Putamen (tissue), 1 donor: ENCODE data around the gene PHC3.
"Not testable (repeated sequence)": the region's sequence is repeated elsewhere in the genome, so short reads cannot be mapped to it uniquely, and the experiment has no call there.

Source experiments
- DNase-seq: peaks from one replicate; pipeline ENCODE4 v3.0.0-alpha.2; 2016; ENCODE audit warnings: low spot score

PHC3 gene

DNA sequence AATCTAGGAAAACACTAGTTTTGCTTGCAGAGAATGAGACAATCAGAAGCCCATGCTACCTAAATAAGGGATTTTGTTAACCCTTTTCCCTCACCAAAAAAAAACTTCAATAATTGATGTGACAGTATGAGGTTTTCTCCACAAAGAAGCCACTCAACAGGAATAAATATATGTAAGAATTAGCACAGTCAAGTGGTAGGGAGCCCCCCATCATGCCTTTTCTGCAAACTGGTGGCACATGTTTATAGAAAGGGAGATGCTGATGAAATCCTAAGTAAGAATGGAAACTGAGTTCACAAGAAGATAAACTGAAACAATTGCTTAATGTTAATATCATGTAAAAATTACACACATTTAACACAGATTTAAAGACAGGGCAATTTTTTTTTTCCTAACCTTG is 51.0 kb downstream of the PHC3 start:
- no peak for DNase-seq

DNA sequence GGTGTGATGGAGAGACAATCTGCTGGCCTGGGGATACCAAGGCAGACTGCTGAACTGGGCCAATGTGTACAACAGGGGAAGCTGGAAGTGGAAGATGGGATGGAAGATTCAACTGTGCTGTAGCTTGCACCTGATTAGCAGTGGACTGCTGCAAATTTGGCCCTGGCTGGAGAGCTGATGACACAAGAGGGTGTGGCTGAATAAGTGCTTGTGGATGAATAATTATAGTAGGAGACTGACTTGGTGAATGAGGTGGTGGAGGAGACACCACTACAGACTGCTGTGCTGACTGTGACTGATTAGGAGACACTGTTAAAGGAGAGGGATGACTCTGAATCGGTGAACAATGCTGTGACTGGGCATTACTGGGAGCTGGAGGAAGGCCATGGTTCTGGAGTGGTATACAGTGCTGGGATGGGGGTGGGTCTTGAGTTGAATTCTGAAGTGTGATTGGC is 52.5 kb downstream of the PHC3 start:
- DNase-seq, result no peak

DNA sequence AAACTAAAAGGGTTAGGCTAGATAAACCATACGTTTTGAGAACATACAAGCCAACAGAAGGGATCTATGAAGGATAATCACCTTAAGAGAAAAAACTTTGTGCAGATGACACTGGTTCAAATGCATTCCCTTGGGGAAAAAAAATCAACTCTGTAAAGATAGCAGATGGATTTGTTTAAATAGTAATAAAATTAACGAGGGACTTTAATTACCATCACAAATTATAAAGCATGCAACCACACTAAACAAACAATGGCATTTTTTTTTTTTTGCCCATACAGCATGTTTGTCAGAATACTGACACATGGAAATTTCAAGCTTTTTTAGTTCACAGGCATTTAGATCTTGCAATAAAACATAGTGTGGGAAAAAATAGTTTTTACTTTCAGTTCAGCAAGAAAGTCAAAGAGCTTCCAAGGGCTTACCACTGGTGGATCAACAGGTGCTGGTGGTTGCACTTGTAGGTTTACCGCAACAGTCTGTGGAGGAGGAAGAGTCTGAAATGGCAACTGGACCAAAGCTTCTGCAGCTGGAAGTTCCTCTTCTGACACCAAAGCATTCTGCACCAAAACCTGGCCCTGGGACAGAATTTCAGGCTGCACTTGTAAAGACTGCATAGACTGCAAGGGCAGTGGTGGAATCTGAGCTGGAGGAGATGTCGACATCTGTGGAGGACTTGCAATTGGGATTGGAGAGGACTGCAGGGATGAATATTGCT is 53.1 kb downstream of the PHC3 start:
- DNase-seq, result no peak

DNA sequence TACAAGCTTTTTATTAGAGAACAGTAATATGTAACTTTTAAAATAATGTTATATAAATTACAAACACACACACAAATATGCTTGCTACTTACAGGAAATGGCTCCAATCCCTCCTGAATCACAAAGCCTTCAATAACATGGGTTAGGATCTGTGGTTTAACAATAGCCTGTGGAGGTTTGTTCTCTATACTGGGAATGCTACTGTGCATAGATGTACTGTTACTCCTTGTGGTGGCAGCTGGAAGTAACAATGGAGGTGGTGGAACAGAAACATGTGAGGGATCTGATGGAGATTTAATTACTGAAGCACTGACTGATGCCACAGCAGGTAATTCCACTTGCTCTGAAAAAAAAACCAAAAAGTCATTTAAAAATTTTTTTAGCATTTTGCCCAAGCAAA is 64.4 kb downstream of the PHC3 start:
- DNase-seq, result no peak

DNA sequence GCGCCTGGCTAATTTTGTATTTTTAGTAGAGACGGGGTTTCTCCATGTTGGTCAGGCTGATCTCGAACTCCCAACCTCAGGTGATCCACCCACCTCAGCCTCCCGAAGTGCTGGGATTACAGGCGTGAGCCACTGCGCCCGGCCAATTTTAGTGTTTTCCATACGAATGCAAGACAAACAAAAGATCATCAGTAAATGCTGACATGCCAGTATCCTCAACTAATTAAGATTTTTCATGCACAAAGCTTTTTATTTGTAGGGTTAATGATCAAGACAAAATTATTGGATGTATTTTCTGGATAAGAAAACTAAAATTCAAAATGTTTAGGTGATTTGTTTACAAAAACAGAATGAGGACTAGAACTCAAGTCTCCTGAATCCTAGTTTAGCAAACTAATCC is 67.4 kb downstream of the PHC3 start:
- not testable (repeated sequence) for DNase-seq

DNA sequence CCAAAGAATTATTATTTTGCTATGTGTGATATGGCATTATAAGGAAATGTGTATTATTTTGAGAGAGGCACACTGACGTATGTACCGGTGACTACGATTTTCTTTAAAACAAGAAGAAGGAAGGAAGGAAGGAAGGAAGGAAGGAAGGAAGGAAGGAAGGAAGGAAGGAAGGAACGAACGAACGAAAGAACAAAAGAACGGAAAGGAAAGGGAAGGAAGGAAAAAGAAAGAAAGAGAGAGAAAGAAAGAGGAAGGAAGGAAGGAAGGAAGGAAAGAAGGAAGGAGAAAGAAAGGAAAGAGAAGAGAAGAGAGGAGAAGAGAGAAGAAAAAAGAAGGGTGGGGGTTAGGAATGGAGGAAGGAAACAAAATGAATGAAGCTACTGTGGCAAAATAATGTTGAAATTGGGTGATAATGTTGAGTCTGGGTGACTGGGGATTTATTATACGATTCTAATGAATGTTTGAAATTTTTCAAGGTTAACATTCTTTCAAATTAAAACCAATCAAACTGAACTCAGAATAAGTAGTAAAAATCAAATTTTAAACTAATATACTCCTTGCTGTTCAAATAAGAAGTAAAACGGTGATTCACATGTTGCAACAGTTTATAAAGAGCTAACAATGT is 70.3 kb downstream of the PHC3 start:
- DNase-seq, result no peak

DNA sequence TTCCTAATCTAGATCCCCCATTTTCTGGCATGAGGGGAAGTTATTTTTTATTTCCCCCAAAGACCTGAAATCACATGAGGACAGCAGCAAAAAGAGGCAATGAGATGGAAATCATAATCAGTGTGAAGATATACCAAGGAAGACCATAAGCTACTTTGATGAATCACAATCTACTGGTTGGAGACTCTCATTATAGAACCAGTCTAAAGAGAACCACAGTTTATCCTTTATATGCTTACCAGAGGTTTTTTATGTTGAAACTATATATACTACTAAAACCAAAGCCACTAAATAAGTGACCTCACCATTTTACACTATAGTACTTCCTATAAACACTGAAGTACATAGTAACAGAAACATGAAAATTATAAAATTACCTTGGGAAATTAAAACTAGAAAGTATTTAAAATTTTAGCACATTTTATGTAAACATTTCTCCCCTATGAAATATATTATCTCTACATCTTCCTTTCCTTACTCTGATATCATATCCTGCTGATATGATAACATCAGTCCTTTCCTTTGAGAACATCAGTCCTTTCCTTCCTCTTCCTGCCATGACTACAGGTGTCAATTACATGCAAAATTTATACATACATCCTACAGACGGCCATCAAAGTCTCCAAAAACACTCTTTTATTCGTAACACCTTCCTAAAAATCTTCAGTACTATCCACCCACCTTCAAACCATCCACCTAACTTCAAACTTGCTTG is 71.8 kb downstream of the PHC3 start:
- DNase-seq, result no peak

DNA sequence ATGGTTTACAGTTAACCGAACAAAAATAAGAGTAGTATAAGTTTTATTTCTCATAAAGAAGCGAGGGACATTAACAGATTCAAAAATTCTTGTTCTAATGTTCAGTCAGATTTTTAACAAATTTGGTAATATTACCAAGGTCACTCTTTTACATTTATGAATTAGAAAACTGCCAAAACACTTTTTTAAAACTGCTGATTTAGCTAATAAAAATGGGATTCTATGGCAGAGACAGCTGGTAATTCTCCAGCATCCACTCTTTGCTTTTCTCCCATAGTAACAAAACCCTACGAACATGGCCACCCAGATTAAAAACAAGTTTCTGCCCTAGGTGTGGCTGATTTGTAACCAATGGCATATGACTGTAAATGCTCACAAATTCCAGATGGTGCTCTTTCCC is 72.6 kb downstream of the PHC3 start:
- DNase-seq, result no peak

DNA sequence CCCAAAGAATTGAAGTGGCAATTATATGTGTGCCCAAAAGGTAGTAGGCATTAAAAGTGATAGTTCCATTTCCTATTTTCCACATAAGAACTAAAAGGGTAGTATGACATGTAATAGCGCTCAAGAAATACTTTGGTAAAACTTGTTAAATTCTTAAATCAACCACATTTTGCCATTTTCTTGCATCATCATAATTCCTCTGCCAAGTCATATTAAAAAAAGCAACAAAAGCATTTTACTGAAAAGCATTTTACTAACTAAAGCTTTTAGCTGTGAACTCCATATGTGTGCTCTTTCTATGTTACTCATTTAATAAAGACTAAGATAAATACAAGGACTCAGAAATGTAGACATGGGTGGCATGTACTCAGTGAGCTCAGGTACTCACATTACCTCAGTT is 73.6 kb downstream of the PHC3 start:
- DNase-seq, result no peak

DNA sequence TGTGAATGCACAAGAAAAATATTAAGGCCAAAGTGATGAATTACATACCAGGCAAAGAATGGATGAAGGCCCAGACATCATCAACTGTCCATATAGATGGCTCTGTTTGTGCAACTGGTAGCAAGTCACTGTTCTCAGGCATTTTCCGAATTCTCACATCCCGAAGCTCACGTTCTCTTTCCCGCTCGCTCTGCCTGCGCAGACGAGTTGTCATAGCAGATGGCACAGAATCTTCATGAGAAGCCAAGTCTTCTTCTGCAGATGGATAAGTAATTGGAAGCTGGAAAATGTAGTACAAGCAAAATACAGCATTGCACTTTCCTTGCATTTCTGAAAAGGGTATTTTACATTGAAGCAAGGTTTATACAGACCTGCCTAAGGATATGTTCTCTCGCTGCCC is 79.1 kb downstream of the PHC3 start:
- no peak for DNase-seq

DNA sequence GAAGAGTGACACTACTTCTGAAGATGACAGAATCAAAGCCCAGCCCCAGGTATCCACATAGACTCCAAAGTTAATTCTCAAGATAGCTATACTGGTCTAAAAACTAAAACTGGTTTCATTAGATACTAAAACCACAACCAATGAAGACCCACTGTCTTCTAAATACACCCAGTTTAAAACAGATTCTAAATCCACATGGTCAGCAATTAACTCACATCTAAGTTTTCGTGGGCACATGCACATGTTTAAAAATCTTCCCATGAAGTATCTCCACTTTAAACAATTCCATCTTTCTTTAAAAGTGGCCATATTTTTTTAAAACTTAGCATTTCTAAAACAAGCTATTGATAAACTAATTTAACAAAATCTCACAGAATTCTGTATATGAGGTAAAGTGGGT is 80.6 kb downstream of the PHC3 start:
- no peak for DNase-seq

DNA sequence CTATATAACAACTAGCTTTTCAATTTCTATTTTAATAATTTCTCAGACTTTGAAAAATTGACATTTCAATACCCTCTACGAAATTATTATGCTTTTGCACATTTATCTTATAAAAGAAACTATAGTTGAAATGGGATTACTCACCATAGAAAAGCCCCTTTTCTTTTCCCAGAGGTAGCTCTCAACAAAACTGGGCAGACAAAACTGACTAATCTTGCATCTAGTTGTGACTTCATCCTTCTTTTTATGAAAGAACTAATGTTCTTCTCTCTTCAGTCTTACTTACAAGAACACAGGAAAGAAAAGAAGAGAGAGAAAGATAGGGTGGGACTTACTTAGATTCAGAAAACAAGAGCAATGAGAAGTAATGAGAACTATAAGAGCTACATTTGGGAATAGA is 82.8 kb downstream of the PHC3 start:
- DNase-seq, result no peak

DNA sequence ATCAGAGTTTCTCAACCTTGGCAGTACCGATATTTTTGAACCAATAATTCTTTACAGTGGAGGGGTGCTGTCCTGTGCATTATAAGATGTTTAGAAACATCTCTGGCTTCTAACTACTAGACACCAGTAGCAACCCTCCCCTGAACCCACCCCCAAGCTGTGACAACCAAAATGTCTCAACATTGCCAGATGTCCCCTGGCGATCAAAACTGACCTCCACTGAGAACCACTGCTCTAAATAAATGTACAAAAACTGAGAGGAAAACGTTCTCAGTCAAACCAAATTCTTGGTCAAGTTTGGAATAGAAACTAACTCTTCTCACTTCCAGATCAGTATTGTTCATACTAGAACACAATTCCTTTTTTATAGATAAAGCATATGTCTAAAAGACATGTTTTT is 85.2 kb downstream of the PHC3 start:
- no peak for DNase-seq

DNA sequence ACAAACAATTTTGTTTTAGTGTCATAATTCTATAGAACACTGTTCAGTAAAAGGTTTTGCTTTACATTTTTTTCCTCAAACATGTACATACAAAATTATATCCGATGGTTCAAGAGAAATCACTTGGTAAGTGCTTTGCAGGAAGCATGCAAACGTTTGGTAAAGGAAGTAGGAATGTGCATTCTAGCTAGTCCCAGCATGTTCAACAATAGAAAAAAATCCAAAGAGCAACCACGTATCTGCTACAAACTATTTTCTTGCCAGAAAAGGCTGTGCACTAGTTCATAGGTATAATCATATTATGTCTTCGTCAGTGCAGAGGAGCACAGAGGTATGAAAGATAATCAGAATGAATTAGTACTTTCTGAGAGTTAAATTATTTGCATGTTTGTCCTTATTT is 85.8 kb downstream of the PHC3 start:
- DNase-seq, result no peak

DNA sequence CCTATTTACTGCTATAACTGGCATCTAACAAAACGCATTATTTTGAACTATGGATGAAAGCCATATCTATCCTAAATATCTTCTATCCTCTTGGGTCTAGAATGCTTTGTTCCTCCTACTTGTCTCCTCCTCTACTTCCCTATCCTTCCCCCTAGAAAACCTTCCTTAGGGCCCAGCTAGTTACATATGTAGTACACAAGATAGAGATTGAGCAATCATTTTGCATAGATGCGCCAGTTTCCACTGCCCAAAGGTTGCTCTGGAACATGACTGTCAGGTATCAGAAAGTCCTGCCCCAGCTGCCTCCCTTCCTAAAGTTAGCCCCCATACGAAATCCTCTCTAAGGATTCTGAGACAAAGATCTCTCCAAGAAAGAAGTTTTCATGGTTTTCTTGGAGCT is 88.6 kb downstream of the PHC3 start:
- DNase-seq, result no peak

DNA sequence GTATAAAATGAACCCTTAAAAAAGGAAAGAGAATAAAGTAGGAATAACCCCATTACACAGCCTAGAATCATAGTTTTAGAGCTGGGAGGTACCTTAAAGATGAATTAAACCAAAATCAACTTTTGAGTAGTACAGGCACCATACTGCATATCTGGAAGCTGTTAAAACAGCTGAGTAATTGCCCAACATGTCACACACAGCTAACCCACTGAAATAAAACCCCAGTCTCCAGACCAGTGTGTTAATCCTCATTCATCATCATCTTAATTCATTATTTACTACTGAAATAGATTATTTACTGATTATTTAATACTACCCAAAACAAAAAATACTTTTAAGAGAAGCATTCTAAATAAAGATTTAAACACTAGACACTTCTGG is 90.9 kb downstream of the PHC3 start:
- no peak for DNase-seq

DNA sequence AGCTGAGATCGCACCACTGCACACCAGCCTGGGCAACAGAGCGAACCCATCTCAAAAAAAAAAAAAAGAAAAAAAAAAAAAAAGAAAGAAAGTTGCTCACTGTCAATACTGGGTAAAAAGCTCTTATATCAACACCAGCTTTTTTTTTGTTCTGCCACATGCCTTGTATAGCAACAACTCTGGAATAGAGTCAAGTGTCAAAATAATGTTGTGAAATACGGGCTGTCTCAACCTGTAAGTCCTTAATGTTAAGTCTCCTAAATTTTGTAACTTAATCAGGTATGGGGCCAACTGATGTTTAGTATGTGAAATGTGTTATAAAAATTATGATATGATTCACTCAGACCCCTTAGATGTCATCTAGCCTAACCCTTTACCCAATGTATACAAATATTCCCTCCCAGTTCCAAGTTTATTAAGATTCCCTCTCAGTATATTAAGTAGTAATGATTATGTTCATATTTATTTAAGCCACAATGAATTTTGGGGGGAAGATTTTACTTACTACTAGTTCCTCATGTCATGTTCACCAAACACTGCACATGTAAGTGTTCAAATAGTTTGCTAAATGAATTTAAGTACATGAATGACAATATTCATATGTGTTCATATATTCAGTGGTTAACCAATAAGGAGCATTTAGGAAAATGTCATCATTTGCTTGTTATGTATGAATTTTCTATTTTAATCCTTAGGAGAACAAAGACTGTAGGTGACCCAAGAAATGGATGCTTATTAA is 91.5 kb downstream of the PHC3 start:
- no peak for DNase-seq

DNA sequence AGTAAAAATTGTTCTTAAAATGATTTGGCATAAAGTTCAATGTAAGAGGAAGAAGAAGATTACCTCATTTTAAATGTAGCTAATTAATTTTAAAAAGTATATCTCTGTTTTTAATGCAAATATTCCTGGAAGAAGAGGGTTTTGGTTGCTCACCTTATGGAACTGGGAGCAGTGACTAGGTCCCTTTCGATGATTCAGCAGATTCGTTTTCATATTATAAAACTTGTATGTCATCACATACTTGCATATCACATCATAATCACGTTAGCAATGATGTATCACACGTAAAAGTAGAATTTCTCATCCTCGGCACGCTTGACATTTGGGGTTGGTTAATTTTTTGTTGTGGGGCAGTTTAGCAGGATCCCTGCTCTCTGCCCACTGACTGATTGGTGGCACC is 96.1 kb downstream of the PHC3 start:
- no peak for DNase-seq

DNA sequence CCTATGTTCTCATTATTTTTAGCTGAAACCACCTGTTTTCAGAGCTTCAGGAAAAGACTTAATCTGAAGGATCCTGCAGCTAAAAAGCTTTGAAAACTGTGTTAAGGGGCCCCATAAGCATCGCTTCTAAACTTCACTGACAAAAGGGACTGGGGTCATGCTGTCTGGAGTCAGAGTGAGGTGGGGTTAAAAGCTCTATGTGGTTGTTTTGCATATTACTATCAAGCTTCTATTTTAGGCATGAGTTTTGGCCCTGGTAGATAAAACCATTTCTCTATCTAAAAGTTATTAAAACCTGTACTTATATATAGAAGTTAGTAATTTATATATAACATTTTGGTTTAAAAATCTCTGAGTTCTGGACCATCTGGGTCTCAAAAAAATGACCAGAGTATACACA is 98.2 kb downstream of the PHC3 start:
- DNase-seq, result no peak

DNA sequence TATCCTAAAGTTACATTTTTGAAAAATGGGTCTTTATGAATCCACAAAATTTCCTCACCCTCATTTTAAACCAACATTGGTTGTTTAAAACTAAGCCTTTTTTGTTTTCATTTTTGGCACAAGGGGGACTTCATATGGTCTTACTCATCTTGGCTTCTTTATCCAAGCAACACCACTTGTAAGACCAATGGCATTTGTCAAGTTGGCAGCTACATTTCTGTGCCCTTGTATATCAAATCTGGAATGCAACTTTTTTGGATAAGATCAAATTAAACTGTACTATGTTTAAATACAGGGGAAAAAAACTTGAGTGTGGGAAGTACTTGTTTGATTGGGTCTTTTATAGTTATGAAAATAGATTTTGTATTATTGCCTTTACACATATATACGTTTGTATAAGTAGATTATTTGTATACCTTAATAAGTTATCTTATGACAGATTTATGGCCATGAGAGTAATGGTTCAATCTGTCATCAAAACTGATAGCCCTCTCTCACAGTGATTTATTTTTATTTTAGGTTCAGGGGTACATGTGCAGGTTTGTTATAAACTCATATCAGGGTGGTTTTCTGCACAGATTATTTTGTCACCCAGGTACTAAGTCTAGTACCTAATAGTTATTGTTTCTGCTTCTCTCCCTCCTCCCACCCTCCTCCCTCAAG is 100.3 kb downstream of the PHC3 start:
- DNase-seq, result no peak

DNA sequence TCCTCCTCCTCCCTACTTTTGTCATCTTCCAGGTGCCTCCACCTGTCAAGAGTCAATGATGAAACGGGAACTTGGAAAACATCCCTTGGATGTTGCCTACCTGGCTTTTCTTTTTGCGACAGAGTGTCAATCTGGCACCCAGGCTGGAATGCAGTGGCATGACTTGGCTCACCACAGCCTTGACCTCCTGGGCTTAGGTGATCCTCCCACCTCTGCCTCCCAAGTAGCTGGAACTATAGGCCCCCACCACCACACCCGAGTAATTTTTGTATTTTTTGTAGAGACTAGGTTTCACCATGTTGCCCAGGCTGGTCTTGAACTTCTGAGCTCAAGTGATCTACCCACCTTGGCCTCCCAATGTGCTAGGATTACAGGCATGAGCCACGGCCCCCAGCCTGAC is 100.9 kb downstream of the PHC3 start:
- DNase-seq, result no peak

DNA sequence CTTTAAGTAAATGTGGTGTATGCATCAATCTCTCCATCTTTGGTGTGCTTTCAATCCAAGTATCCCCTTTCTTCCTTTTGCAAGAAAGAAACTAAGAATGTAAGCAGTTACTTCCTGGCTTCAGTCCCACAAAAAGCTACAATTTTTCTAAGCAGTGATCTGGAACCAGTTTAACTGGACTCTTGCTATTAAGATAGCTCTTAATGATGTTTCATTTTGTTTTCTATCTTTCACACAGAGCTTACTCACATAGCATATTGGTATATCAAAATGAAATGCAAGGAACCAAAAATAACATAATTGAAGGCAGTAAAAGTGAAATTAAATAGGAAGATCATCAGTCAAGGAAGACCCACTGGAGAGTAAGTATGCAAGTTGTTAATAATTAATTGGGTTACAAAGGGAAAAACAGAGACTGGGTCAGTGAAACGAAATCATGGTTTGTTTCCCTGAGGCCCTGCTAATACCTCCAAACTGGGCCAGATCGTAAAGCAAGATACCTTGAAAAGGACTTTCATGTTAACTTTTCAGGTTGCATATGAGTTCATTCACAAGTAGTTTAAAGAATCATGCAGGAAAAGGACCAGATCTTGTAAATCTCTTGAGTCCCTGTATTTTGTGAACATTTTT is 101.9 kb downstream of the PHC3 start:
- no peak for DNase-seq
